Measurements from ENCODE around the gene POMC. TPM values are rescaled to one million over a fixed set of nuclear protein-coding genes. Genes with fewer than 3 reads are reported as not detected.
"Not testable (repeated sequence)": the region's sequence is repeated elsewhere in the genome, so short reads cannot be mapped to it uniquely, and the experiment has no call there.

Gene POMC
- total RNA-seq, 4 donors from 2014 or later, result 1.6 to 32.9 (median 5.2) TPM

DNA sequence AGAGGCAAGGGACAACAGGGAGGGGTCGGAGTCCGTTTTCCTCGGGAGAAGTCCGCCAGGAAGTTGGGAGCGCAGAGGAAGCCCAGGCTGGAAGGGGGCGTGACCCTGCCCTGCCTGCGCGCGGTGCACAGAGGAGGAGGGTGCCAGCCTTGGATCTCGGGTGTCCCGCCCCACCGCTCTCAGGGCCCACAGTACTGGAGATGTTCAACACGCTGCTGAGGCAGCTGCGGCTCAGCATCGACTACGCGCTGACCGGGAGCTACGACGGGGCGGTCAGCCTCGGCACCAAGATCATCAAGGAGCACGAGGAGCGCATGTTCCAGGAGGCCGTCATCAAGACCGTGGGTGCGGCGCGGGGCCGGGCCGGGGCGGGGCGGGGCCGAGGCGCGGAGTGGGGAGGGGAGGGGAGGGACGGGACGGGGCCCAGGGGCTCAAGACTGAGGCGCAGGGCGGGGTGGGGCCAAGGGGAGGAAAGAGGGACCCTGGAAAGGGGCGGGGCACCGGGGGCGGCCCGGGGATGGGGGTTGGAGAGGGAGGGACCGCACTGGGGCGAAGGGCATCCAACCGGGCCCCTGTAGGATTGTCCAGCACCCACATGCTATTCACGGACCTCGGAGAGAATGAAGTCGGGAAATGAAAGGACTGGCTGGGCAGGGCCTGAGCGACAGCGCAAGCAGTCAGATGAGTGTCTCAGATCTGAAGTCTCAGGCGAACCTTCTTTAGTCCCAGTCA is 36.6 kb downstream of the POMC start:
- H3K9me3 ChIP-seq, result no peaks in the 10 kb centered on the region
- H3K27ac ChIP-seq, result no peak overlapping the region
- H3K4me3 ChIP-seq, result peak overlapping the region; percentile 9 to 38 (median 29)
- in situ Hi-C loops (cut with MboI; ENCODE audit: low sequenced_read_pairs in 4 of 4), result loop anchor here (5.0 to 25.0 kb wide), 2 partner anchors 154 to 719 kb away; no protein-coding TSS in a partner anchor
- H3K36me3 ChIP-seq, result no peaks in the 10 kb centered on the region
- ATAC-seq (no peak), DNase-seq (no peak)
- intact Hi-C loops (cut with DNase I; ENCODE audit: low total_unique reads), result no loop called here
- TF ChIP-seq POLR2A (IDR thresholded peaks at IDR 0.05), result no peak
- TF ChIP-seq, protein P1, sequence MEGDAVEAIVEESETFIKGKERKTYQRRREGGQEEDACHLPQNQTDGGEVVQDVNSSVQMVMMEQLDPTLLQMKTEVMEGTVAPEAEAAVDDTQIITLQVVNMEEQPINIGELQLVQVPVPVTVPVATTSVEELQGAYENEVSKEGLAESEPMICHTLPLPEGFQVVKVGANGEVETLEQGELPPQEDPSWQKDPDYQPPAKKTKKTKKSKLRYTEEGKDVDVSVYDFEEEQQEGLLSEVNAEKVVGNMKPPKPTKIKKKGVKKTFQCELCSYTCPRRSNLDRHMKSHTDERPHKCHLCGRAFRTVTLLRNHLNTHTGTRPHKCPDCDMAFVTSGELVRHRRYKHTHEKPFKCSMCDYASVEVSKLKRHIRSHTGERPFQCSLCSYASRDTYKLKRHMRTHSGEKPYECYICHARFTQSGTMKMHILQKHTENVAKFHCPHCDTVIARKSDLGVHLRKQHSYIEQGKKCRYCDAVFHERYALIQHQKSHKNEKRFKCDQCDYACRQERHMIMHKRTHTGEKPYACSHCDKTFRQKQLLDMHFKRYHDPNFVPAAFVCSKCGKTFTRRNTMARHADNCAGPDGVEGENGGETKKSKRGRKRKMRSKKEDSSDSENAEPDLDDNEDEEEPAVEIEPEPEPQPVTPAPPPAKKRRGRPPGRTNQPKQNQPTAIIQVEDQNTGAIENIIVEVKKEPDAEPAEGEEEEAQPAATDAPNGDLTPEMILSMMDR (IDR thresholded peaks at IDR 0.05 in 4 of 5, conservative IDR thresholded peaks at IDR 0.05 in 1 of 5), result no peak
- no peaks in the 10 kb centered on the region for H3K4me1 ChIP-seq
- H3K27me3 ChIP-seq, result no peaks in the 10 kb centered on the region

DNA sequence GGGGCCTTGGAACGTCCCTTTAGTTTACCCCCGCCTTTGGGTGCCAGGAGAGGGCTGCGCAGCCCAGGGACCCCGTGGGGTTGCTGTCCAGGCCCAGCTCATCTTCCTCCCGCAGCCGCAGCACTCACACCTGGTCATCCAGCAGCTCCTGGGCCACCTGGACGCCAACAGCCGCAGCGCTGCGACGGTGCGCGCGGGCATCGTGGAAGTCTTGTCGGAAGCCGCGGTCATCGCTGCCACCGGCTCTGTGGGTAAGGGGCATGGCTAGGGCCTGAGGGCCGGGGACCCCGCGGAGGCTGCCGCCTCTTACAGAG is 37.2 kb downstream of the POMC start:
- ATAC-seq (no peak), DNase-seq (no peak)
- Histone ChIP-seq H3K4me1 (no peaks in the 10 kb centered on the region), H3K36me3 (no peaks in the 10 kb centered on the region), H3K4me3 (peak overlapping the region in 3 of 4 donors; percentile 29 to 38 (median 29)), H3K27me3 (no peaks in the 10 kb centered on the region), H3K27ac (no peak overlapping the region), H3K9me3 (no peaks in the 10 kb centered on the region)
- TF ChIP-seq, protein P1 (IDR thresholded peaks at IDR 0.05 in 4 of 5, conservative IDR thresholded peaks at IDR 0.05 in 1 of 5), result no peak
- no peak for TF ChIP-seq POLR2A (IDR thresholded peaks at IDR 0.05)
- intact Hi-C loops (cut with DNase I; ENCODE audit: low total_unique reads), result no loop called here
- in situ Hi-C loops (cut with MboI; ENCODE audit: low sequenced_read_pairs in 4 of 4), result loop anchor here (5.0 to 25.0 kb wide), 2 partner anchors 154 to 719 kb away; no protein-coding TSS in a partner anchor

DNA sequence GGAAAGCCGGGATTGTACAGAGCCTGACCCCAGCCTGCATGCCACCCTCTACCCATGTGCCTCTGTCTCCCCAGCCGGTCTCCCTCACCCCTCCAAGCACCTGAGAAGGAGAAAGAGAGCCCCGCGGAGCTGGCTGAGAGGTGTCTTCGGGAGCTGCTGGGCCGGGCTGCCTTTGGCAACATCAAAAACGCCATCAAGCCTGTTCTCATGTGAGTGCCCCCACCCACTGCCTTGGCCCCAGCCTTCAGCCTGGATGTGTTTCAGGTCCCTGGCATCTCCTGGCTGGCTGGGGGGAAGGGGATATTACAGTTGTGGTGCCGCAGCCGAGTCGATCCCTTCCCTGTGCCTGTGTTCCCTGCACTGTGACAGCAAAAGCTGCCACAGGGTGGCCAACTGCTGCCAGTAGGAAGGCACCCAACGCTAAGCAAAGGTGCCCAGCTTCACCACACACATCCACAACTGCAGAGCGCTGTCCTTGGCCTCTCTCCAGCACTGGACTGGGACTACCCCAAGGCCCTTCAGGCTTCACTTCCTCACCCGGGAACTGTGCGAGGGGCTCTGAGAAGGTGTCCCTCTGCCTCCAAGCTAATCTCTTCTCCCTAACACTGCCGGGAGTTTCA is 38.4 kb downstream of the POMC start:
- no peak overlapping the region for H3K4me3 ChIP-seq
- H3K9me3 ChIP-seq, result no peaks in the 10 kb centered on the region
- H3K27me3 ChIP-seq, result no peaks in the 10 kb centered on the region
- H3K27ac ChIP-seq, result no peak overlapping the region
- in situ Hi-C loops (cut with MboI; ENCODE audit: low sequenced_read_pairs in 4 of 4) (loop anchor here (5.0 to 25.0 kb wide), 2 partner anchors 153 to 718 kb away; no protein-coding TSS in a partner anchor), intact Hi-C loops (cut with DNase I; ENCODE audit: low total_unique reads) (loop anchor here (1.0 to 2.0 kb wide), 2 partner anchors 87 to 155 kb away; partner anchors contain the start of gene EFR3B)
- TF ChIP-seq, protein P1 (IDR thresholded peaks at IDR 0.05 in 4 of 5, conservative IDR thresholded peaks at IDR 0.05 in 1 of 5), result peak in 1 of 5 experiments; percentile 7
- TF ChIP-seq POLR2A (IDR thresholded peaks at IDR 0.05), result no peak
- DNase-seq, result no peak
- no peaks in the 10 kb centered on the region for H3K4me1 ChIP-seq
- H3K36me3 ChIP-seq, result no peaks in the 10 kb centered on the region
- no peak for ATAC-seq

DNA sequence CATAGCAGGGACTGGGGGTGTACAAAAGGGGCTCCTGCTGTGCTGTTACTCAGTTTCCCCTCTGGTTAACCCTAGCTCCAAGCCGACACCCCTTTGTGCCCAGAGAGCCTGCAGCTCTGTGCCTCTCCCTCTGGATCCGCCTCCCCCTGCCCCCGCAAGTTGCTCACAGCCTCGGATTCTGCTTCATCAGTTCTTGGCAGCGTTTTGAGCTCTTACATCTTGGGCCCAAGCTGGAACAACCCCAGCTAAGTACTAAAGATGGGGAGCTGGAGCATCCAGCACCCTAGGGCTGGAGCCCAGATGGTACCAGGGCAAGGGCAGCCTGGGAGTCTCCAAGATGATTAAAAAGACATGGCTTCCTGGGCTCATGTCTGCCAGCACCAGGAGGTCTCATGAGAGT is 40.7 kb downstream of the POMC start:
- H3K4me1 ChIP-seq, result no peaks in the 10 kb centered on the region
- ATAC-seq (no peak), DNase-seq (no peak)
- H3K9me3 ChIP-seq, result no peaks in the 10 kb centered on the region
- no peak overlapping the region for H3K27ac ChIP-seq
- no peaks in the 10 kb centered on the region for H3K27me3 ChIP-seq
- H3K4me3 ChIP-seq, result no peak overlapping the region
- H3K36me3 ChIP-seq, result no peaks in the 10 kb centered on the region
- TF ChIP-seq POLR2A (IDR thresholded peaks at IDR 0.05), result no peak
- TF ChIP-seq, protein P1 (IDR thresholded peaks at IDR 0.05 in 4 of 5, conservative IDR thresholded peaks at IDR 0.05 in 1 of 5), result no peak
- intact Hi-C loops (cut with DNase I; ENCODE audit: low total_unique reads) (loop anchor here (2.0 kb wide), 1 partner anchor 85 kb away; the partner anchor contains the start of gene EFR3B), in situ Hi-C loops (cut with MboI; ENCODE audit: low sequenced_read_pairs in 4 of 4) (loop anchor here in 3 of 4 donors (5.0 to 25.0 kb wide), 2 partner anchors 150 to 715 kb away; no protein-coding TSS in a partner anchor)

DNA sequence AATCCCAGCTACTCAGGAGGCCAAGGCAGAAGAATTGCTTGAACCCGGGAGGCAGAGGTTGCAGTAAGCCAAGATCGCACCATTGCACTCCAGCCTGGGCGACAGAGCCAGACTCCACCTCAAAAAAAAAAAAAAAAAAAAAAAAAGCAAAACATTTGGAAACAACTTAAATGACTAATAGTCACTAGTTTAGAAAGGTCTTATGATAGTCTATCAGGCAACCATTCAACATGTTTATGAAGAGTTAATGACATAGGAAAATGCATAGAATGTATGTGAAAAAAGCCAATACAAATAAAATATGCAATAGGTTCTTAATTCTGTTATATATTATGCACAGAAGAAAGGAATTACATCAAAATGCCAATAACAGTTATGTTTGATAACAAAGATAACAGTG is 41.3 kb downstream of the POMC start:
- in situ Hi-C loops (cut with MboI; ENCODE audit: low sequenced_read_pairs in 4 of 4), result loop anchor here in 3 of 4 donors (5.0 to 25.0 kb wide), 2 partner anchors 150 to 715 kb away; no protein-coding TSS in a partner anchor
- intact Hi-C loops (cut with DNase I; ENCODE audit: low total_unique reads); H3K4me3 ChIP-seq; H3K9me3 ChIP-seq; H3K27ac ChIP-seq; DNase-seq; H3K36me3 ChIP-seq; ATAC-seq; H3K4me1 ChIP-seq; H3K27me3 ChIP-seq: not testable (repeated sequence)

All from gastrocnemius medialis (tissue), 4 donors.